ENCODE data around the gene HMOX2.

Gene HMOX2

GRCh38 chr16:4496305-4496704 lies 20.1 kb downstream of the HMOX2 start:
- Histone ChIP-seq H2AFZ (ENCODE audit: low read depth) (no peak overlapping the region), H3K27ac (no peak overlapping the region), H3K4me2 (no peak overlapping the region), H3K9ac (no peak overlapping the region), H3K27me3 (ENCODE audit: insufficient read depth, low read depth) (no peaks in the 10 kb centered on the region), H4K20me1 (ENCODE audit: insufficient read depth) (no peaks in the 10 kb centered on the region), H3K4me3 (IDR thresholded peaks at IDR 0.05; ENCODE audit: insufficient read depth, low read depth, low read length) (no peak overlapping the region), H3K79me2 (ENCODE audit: insufficient read depth, low read depth) (no peaks in the 10 kb centered on the region), H3K36me3 (ENCODE audit: insufficient read depth) (no peaks in the 10 kb centered on the region), H3K4me1 (ENCODE audit: low read depth, poor library complexity, severe bottlenecking) (no peaks in the 10 kb centered on the region)
- no peak for TF ChIP-seq CTCF (conservative IDR thresholded peaks at IDR 0.05; ENCODE audit: low read depth, low read length)

DNA sequence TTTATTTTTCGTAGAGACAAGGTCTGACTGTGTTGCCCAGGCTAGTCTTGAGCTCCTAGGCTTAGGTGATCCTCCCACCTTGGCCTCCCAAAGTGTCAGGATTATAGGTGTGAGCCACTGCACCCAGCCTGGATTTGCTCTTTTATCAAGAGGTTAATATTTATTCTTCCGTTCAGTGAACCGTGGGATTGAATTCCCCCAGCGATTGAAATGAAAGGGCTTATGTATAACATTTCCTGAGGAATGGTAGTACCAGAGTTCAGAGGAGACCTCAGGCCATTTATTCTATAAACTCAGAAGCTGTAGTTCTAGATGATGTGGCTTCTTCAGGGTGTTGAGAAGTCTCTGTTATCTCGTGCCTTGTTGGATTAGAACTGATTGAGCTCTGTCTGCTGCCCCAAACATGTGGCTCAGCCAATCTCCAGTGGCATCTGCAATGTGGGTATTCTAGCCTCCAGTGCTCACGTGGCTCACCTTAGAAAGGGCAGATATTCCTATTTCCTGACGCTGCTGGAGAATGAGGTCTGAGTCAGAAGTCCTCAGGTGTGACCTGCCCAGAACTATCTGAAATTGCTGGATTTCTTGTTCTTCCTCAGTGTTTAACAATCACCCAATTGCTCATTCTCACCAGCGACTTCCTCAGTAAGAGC lies 22.5 kb downstream of the HMOX2 start:
- H3K27ac ChIP-seq: no peak overlapping the region
- H3K27me3 ChIP-seq (ENCODE audit: insufficient read depth, low read depth): no peaks in the 10 kb centered on the region
- H3K4me2 ChIP-seq: no peak overlapping the region
- H3K4me3 ChIP-seq (IDR thresholded peaks at IDR 0.05; ENCODE audit: insufficient read depth, low read depth, low read length): no peak overlapping the region
- no peaks in the 10 kb centered on the region for H3K4me1 ChIP-seq (ENCODE audit: low read depth, poor library complexity, severe bottlenecking)
- no peak for TF ChIP-seq CTCF (conservative IDR thresholded peaks at IDR 0.05; ENCODE audit: low read depth, low read length)
- no peaks in the 10 kb centered on the region for H4K20me1 ChIP-seq (ENCODE audit: insufficient read depth)
- no peak overlapping the region for H3K9ac ChIP-seq
- H2AFZ ChIP-seq (ENCODE audit: low read depth): no peak overlapping the region
- H3K36me3 ChIP-seq (ENCODE audit: insufficient read depth): no peaks in the 10 kb centered on the region
- no peaks in the 10 kb centered on the region for H3K79me2 ChIP-seq (ENCODE audit: insufficient read depth, low read depth)

GRCh38 chr16:4499196-4499555 lies 23.0 kb downstream of the HMOX2 start:
- Histone ChIP-seq H3K9ac (no peak overlapping the region), H2AFZ (ENCODE audit: low read depth) (no peak overlapping the region), H3K4me2 (no peak overlapping the region), H3K4me3 (IDR thresholded peaks at IDR 0.05; ENCODE audit: insufficient read depth, low read depth, low read length) (no peak overlapping the region), H3K36me3 (ENCODE audit: insufficient read depth) (no peaks in the 10 kb centered on the region), H3K27me3 (ENCODE audit: insufficient read depth, low read depth) (no peaks in the 10 kb centered on the region), H3K4me1 (ENCODE audit: low read depth, poor library complexity, severe bottlenecking) (no peaks in the 10 kb centered on the region), H3K27ac (no peak overlapping the region), H4K20me1 (ENCODE audit: insufficient read depth) (no peaks in the 10 kb centered on the region), H3K79me2 (ENCODE audit: insufficient read depth, low read depth) (no peaks in the 10 kb centered on the region)
- TF ChIP-seq CTCF (conservative IDR thresholded peaks at IDR 0.05; ENCODE audit: low read depth, low read length): no peak

GRCh38 chr16:4500272-4500671 lies 24.1 kb downstream of the HMOX2 start:
- H3K9ac ChIP-seq: no peak overlapping the region
- no peaks in the 10 kb centered on the region for H3K27me3 ChIP-seq (ENCODE audit: insufficient read depth, low read depth)
- H3K4me3 ChIP-seq (IDR thresholded peaks at IDR 0.05; ENCODE audit: insufficient read depth, low read depth, low read length): no peak overlapping the region
- H3K4me1 ChIP-seq (ENCODE audit: low read depth, poor library complexity, severe bottlenecking): no peaks in the 10 kb centered on the region
- H3K36me3 ChIP-seq (ENCODE audit: insufficient read depth): no peaks in the 10 kb centered on the region
- no peaks in the 10 kb centered on the region for H4K20me1 ChIP-seq (ENCODE audit: insufficient read depth)
- H3K27ac ChIP-seq: no peak overlapping the region
- no peak overlapping the region for H2AFZ ChIP-seq (ENCODE audit: low read depth)
- H3K79me2 ChIP-seq (ENCODE audit: insufficient read depth, low read depth): no peaks in the 10 kb centered on the region
- no peak overlapping the region for H3K4me2 ChIP-seq
- no peak for TF ChIP-seq CTCF (conservative IDR thresholded peaks at IDR 0.05; ENCODE audit: low read depth, low read length)
